Hindlimb muscle (tissue), 1 donor: ENCODE data around the gene MIEN1. TPM values are rescaled to one million over a fixed set of nuclear protein-coding genes. Genes with fewer than 3 reads are reported as not detected.

Experiments used
- DNase-seq: peaks from one replicate; pipeline ENCODE4 v3.0.0-alpha.2; 2013
- polyA plus RNA-seq: library from polyadenylated mRNA; unstranded; fragments of 120-200 nt; gene quantifications from one replicate; pipeline ENCODE4 v1.2.1, GENCODE V29; 2013; ENCODE audit not compliant: insufficient read length

MIEN1 gene
- polyA plus RNA-seq, 1 donor: 19.7 TPM

GRCh38 chr17:39696731-39697130 is 33.6 kb downstream of the MIEN1 start:
- no peak for DNase-seq

GRCh38 chr17:39695089-39695474 is 35.2 kb downstream of the MIEN1 start:
- DNase-seq: no peak

GRCh38 chr17:39694593-39694992 is 35.7 kb downstream of the MIEN1 start:
- no peak for DNase-seq

- no peak for DNase-seq
These were observed 41.4 kb downstream of the MIEN1 start for GRCh38 chr17:39688945-39689344.

- no peak for DNase-seq
These were observed 41.9 kb downstream of the MIEN1 start for GRCh38 chr17:39688475-39688835.

GRCh38 chr17:39687546-39688474 is 42.5 kb downstream of the MIEN1 start, which contains the start of gene PGAP3:
Gene PGAP3, minus strand, starts transcription at chr17:39688057. Its CDS starts 43 bp downstream, at chr17:39688014.
- DNase-seq: peak; percentile 91

- DNase-seq: no peak
These were observed 43.2 kb downstream of the MIEN1 start for GRCh38 chr17:39687101-39687545.

- DNase-seq: no peak
These were observed 45.8 kb downstream of the MIEN1 start for GRCh38 chr17:39684369-39685192.

GRCh38 chr17:39683295-39683939 is 46.9 kb downstream of the MIEN1 start:
- no peak for DNase-seq

- DNase-seq: no peak
These were observed 50.7 kb downstream of the MIEN1 start for GRCh38 chr17:39679521-39680192.

Other genes starting within 250 kb of the MIEN1 start
- gene NEUROD2, start 122.6 kb downstream of the MIEN1 start, polyA plus RNA-seq: 0.05 TPM
- 4.5 TPM for gene PPP1R1B, start 103.6 kb downstream of the MIEN1 start, polyA plus RNA-seq
- 36.2 TPM for gene STARD3, start 93.4 kb downstream of the MIEN1 start, polyA plus RNA-seq
- gene TCAP, start 65.2 kb downstream of the MIEN1 start, polyA plus RNA-seq: 345 TPM
- gene PNMT, start 62.1 kb downstream of the MIEN1 start, polyA plus RNA-seq: 5.0 TPM
- gene PGAP3, start 42.5 kb downstream of the MIEN1 start, polyA plus RNA-seq: 23.3 TPM
- gene ERBB2, start 30.5 kb downstream of the MIEN1 start, polyA plus RNA-seq: 178 TPM
- gene GRB7, start 7.4 kb upstream of the MIEN1 start, polyA plus RNA-seq: 0.72 TPM
- 0.17 TPM for gene IKZF3, start 133.8 kb upstream of the MIEN1 start, polyA plus RNA-seq
- gene ZPBP2, start 137.7 kb upstream of the MIEN1 start, polyA plus RNA-seq: not detected
- gene GSDMB, start 188.1 kb upstream of the MIEN1 start, polyA plus RNA-seq: 10.4 TPM
- 38.4 TPM for gene ORMDL3, start 197.1 kb upstream of the MIEN1 start, polyA plus RNA-seq
- gene LRRC3C, start 197.2 kb upstream of the MIEN1 start, polyA plus RNA-seq: not detected
- 0.13 TPM for gene GSDMA, start 232.5 kb upstream of the MIEN1 start, polyA plus RNA-seq